Activated T-cell treated with anti-CD3 and anti-CD28 coated beads, Interleukin-2, amount 50 U/mL, for 24 hours (primary cell): Measurements from ENCODE around the gene KRTAP2-2.
"Not testable (repeated sequence)": the region's sequence is repeated elsewhere in the genome, so short reads cannot be mapped to it uniquely, and the experiment has no call there.

Experiments used
- DNase-seq: peaks from one replicate; pipeline ENCODE4 v3.0.0-alpha.2; 2020
- H3K27ac Mint-ChIP-seq: 2 replicates; pipeline ENCODE4 v1.8.0; 2020; ENCODE audit warnings: mild to moderate bottlenecking, mixed read lengths
- H3K27me3 Mint-ChIP-seq: 2 replicates; pipeline ENCODE4 v1.8.0; 2020; ENCODE audit warnings: mixed read lengths
- H3K36me3 Mint-ChIP-seq: 2 replicates; pipeline ENCODE4 v1.8.0; 2020; ENCODE audit warnings: low read depth, mixed read lengths
- H3K4me1 Mint-ChIP-seq: 2 replicates; pipeline ENCODE4 v1.8.0; 2020; ENCODE audit warnings: low read depth, mixed read lengths
- H3K4me3 Mint-ChIP-seq: 2 replicates; pipeline ENCODE4 v1.8.0; 2020; ENCODE audit warnings: mild to moderate bottlenecking, moderate library complexity, mixed read lengths
- H3K9me3 Mint-ChIP-seq: 2 replicates; pipeline ENCODE4 v1.8.0; 2020; ENCODE audit warnings: mixed read lengths

Gene KRTAP2-2

DNA sequence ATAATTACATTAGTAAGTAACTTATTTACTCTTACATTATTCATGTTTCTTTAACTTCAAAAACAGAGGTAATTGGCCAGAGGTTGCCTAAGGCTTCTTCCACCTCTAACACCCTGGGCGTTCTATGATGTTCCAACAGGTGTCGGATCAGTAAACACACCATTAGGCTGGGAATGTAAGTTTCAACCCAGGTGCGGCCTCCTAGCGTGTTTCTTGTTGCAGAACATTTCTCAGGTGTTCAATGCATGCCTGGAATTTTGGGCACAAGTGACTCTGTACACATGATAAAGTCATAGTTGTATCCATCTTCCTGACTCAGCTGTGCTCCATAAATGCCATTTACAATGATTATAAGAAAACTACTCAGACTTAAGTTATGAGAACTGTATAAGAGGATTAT is 1.0 kb downstream of the KRTAP2-2 start:
- Mint-ChIP-seq H3K4me3 (no peak overlapping the region), H3K27me3 (peaks cover 50% of the 10 kb centered on the region), H3K9me3 (no peaks in the 10 kb centered on the region), H3K27ac (no peak overlapping the region), H3K4me1 (no peaks in the 10 kb centered on the region), H3K36me3 (no peaks in the 10 kb centered on the region)
- no peak for DNase-seq

DNA sequence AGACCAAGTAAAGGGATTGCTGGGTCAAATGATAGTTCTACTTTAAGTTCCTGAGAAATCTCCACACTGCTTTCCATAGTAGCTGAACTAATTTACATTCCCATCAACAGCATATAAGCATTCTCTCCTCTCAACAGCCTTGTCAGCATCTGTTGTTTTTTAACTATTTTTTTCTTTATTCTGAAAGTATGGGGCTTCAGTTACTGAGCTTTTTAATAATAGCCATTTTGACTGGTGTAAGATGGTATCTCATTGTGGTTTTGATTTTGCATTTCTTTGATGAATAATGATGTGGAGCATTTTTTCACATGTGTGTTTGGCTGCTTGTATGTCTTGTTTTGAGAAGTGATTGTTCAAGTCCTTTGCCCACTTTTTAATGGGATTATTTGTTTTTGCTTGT is 2.5 kb downstream of the KRTAP2-2 start:
- Mint-ChIP-seq H3K27ac (no peak overlapping the region), H3K4me3 (no peak overlapping the region), H3K9me3 (no peaks in the 10 kb centered on the region), H3K4me1 (no peaks in the 10 kb centered on the region), H3K27me3 (peaks cover 47% of the 10 kb centered on the region), H3K36me3 (no peaks in the 10 kb centered on the region)
- no peak for DNase-seq

DNA sequence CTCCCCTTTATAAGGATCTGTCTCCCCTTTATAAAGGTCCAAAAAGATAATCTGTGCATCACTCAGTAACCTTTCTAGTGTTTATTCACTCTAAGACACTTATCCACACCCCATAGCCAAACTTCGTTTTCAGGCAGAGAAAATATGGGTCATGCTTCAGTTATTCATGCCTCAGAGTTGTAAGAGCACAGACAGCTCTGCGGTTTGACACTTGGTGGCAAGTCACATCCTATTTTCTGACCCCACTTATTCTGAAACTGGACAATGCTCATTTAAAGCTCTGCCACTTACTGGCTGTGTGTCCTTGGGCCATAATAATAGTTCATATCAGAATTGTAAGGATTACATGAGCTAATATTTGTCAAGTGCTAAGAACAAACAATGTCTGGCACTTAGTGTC is 5.9 kb downstream of the KRTAP2-2 start:
- H3K4me3 Mint-ChIP-seq = no peak overlapping the region
- DNase-seq = no peak
- peaks cover 38% of the 10 kb centered on the region for H3K27me3 Mint-ChIP-seq
- H3K9me3 Mint-ChIP-seq = no peaks in the 10 kb centered on the region
- no peak overlapping the region for H3K27ac Mint-ChIP-seq
- H3K4me1 Mint-ChIP-seq = no peaks in the 10 kb centered on the region
- no peaks in the 10 kb centered on the region for H3K36me3 Mint-ChIP-seq

- Mint-ChIP-seq H3K27ac (no peak overlapping the region), H3K27me3 (peaks cover 35% of the 10 kb centered on the region), H3K36me3 (no peaks in the 10 kb centered on the region), H3K4me1 (no peaks in the 10 kb centered on the region), H3K9me3 (peaks cover 3% of the 10 kb centered on the region), H3K4me3 (no peak overlapping the region)
- no peak for DNase-seq
Observed at GRCh38 chr17:41048441-41048840, 6.6 kb downstream of the KRTAP2-2 start.

DNA sequence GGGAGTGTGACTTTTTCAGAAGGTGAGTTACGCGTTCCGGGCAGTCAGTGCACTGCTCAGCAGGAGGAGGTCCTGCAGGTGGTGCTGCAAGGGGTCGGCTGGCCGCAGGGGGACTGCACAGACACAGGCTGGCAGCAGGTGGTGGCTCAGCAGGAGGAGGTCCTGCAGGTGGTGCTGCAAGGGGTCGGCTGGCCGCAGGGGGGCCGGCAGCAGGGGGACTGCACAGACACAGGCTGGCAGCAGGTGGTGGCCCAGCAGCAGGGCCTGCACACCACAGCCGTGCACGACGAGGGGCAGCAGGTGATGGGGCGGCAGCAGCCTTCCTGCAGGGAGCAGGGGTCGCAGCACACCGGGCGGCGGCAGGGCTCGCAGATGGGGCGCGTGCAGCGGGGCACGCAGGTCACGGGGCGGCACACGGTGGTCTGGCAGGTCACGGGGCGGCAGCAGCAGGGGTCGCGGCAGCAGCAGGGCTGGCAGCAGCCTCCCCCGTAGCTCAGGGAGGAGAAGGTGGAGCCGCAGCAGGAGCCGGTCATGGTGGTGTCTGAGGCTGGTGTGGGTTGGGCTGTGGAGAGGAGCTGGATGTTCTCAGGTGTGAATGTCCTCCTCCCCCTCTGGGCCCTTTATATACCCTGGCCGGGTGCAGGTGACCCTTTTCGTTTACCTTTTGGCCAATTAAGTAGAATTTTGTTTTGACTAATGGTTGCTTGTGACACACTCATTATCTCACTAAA is 8.1 kb downstream of the KRTAP2-2 start, which contains the start of gene KRTAP2-1:
Gene KRTAP2-1, minus strand, starts transcription at position 582 of the 731 bp plus-strand sequence. Its CDS starts 49 bp downstream, at position 533.
- H3K4me3 Mint-ChIP-seq, H3K4me1 Mint-ChIP-seq, H3K27ac Mint-ChIP-seq, DNase-seq, H3K9me3 Mint-ChIP-seq, H3K36me3 Mint-ChIP-seq: not testable (repeated sequence)
- H3K27me3 Mint-ChIP-seq = peaks cover 29% of the 10 kb centered on the region

- no peaks in the 10 kb centered on the region for H3K36me3 Mint-ChIP-seq
- H3K4me3 Mint-ChIP-seq = no peak overlapping the region
- H3K9me3 Mint-ChIP-seq = peaks cover 10% of the 10 kb centered on the region
- H3K27me3 Mint-ChIP-seq = peaks cover 27% of the 10 kb centered on the region
- no peaks in the 10 kb centered on the region for H3K4me1 Mint-ChIP-seq
- no peak for DNase-seq
- no peak overlapping the region for H3K27ac Mint-ChIP-seq
Observed at GRCh38 chr17:41042953-41043352, 12.1 kb downstream of the KRTAP2-2 start.

- not testable (repeated sequence) for DNase-seq, H3K4me1 Mint-ChIP-seq, H3K4me3 Mint-ChIP-seq, H3K36me3 Mint-ChIP-seq, H3K9me3 Mint-ChIP-seq, H3K27ac Mint-ChIP-seq
- H3K27me3 Mint-ChIP-seq = peaks cover 26% of the 10 kb centered on the region
Observed at GRCh38 chr17:41040783-41041571, 14.1 kb downstream of the KRTAP2-2 start, which contains the start of gene KRTAP1-1. KRTAP1-1 (minus strand) TSS chr17:41041450; CDS start chr17:41041397, 53 bp downstream.

- peaks cover 33% of the 10 kb centered on the region for H3K27me3 Mint-ChIP-seq
- H3K36me3 Mint-ChIP-seq = no peaks in the 10 kb centered on the region
- H3K4me3 Mint-ChIP-seq = no peak overlapping the region
- H3K27ac Mint-ChIP-seq = no peak overlapping the region
- H3K9me3 Mint-ChIP-seq = peaks cover 3% of the 10 kb centered on the region
- no peaks in the 10 kb centered on the region for H3K4me1 Mint-ChIP-seq
- DNase-seq = no peak
Observed at GRCh38 chr17:41037853-41038350, 17.1 kb downstream of the KRTAP2-2 start.

DNA sequence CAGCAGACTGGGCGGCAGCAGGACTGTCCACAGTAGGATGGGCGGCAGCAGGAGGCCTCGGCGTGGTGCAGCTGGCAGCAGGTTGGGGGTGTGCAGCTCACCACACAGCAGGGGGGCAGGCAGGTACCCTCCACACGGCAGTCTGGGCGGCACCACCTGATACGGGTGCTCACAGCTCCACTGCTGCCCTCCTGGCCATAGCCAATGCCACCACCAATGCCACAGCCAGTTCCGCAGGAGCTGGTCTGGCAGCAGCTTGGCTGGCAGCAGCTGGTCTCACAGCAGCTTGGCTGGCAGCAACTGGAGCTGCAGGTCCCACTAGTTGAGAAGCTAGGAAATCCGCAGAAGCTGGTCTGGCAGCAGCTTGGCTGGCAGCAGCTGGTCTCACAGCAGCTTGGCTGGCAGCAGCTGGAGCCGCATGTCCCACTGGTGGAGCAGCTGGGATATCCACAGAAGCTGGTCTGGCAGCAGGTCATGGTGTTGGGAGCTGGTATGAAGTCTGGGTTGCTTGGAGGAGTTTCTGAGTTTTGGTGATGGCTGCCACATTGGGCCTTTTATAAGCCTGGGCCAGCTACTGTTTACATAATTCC is 20.6 kb downstream of the KRTAP2-2 start, which contains the start of gene KRTAP1-3:
Gene KRTAP1-3, minus strand, starts transcription at position 529 of the 590 bp plus-strand sequence. Its CDS starts 53 bp downstream, at position 476.
- H3K9me3 Mint-ChIP-seq, H3K36me3 Mint-ChIP-seq, H3K4me1 Mint-ChIP-seq, H3K27ac Mint-ChIP-seq, DNase-seq, H3K4me3 Mint-ChIP-seq: not testable (repeated sequence)
- peaks cover 41% of the 10 kb centered on the region for H3K27me3 Mint-ChIP-seq

- H3K4me1 Mint-ChIP-seq = no peaks in the 10 kb centered on the region
- H3K36me3 Mint-ChIP-seq = no peaks in the 10 kb centered on the region
- DNase-seq = no peak
- H3K27ac Mint-ChIP-seq = no peak within 1 kb of the TSS
- H3K4me3 Mint-ChIP-seq = no peak within 1 kb of the TSS
- peaks cover 49% of the 10 kb centered on the region for H3K27me3 Mint-ChIP-seq
- no peaks in the 10 kb centered on the region for H3K9me3 Mint-ChIP-seq
Observed at GRCh38 chr17:41029633-41030245, 25.3 kb downstream of the KRTAP2-2 start, which contains the start of gene KRTAP1-4. KRTAP1-4 (minus strand) TSS chr17:41030195; CDS start chr17:41030078, 117 bp downstream.

GRCh38 chr17:41026715-41027471 is 28.1 kb downstream of the KRTAP2-2 start, which contains the start of gene KRTAP1-5:
KRTAP1-5 (minus strand) TSS chr17:41027208; CDS start chr17:41027155, 53 bp downstream.
- H3K4me3 Mint-ChIP-seq = no peak within 1 kb of the TSS
- H3K9me3 Mint-ChIP-seq = no peaks in the 10 kb centered on the region
- H3K27ac Mint-ChIP-seq = no peak within 1 kb of the TSS
- no peak for DNase-seq
- H3K4me1 Mint-ChIP-seq = no peaks in the 10 kb centered on the region
- no peaks in the 10 kb centered on the region for H3K36me3 Mint-ChIP-seq
- H3K27me3 Mint-ChIP-seq = peaks cover 53% of the 10 kb centered on the region

GRCh38 chr17:41024697-41025096 is 30.3 kb downstream of the KRTAP2-2 start:
- Mint-ChIP-seq H3K27ac (no peak overlapping the region), H3K4me1 (no peaks in the 10 kb centered on the region), H3K27me3 (peaks cover 49% of the 10 kb centered on the region), H3K4me3 (no peak overlapping the region), H3K36me3 (no peaks in the 10 kb centered on the region), H3K9me3 (no peaks in the 10 kb centered on the region)
- no peak for DNase-seq

DNA sequence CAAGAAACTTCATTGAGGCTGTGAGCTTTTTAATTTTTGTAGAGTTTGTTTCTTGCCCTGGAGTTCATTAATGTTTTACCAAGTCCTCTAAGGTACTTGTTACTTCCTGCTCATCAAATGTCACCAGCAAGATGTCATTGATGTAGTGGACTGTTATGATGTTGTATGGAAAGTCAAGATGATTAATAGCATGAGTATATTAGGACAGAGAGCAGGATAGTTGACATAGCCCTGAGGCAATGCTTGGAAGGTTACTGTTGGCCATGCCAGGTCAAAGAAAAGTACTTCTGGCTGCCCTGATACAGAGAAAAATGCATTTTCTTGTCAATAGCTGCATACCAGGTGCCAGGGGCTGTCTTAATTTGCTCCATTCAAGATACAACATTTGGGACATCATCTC is 34.7 kb downstream of the KRTAP2-2 start:
- Mint-ChIP-seq H3K27ac (no peak overlapping the region), H3K4me1 (no peaks in the 10 kb centered on the region), H3K27me3 (peaks cover 28% of the 10 kb centered on the region), H3K4me3 (no peak overlapping the region), H3K36me3 (no peaks in the 10 kb centered on the region), H3K9me3 (no peaks in the 10 kb centered on the region)
- DNase-seq = no peak
